ENCODE data around the gene SPEF1.

- no peak for TF ChIP-seq CTCF (IDR thresholded peaks at IDR 0.05)
- no peak for TF ChIP-seq POLR2A (IDR thresholded peaks at IDR 0.05)
Observed at GRCh38 chr20:3739926-3740451, 41.3 kb downstream of the SPEF1 start.

Measured in body of pancreas (tissue), 4 donors.